Peyer's patch (tissue), 4 donors: Measurements from ENCODE around the gene RALGPS1.
"Not testable (repeated sequence)": the region's sequence is repeated elsewhere in the genome, so short reads cannot be mapped to it uniquely, and the experiment has no call there.

Source experiments
- POLR2A ChIP-seq, 2 donors: fragments of 450-650 bp; IDR thresholded peaks; one replicate each; pipeline ENCODE4 v1.5.1; 2017; ENCODE audit warnings: antibody characterized with exemption in 2 of 2, mild to moderate bottlenecking in 2 of 2, moderate library complexity in 2 of 2
- TF ChIP-seq, protein P1 (sequence below), 6 experiments: fragments of 450-650 bp in 4 of 6; fragments of 200-600 bp in 2 of 6; sonication (generic) in 1 of 6; IDR thresholded peaks; one replicate each; pipeline ENCODE4 v1.5.1; 2017 to 2019; ENCODE audit warnings: antibody characterized with exemption in 6 of 6, mild to moderate bottlenecking in 3 of 6, moderate library complexity in 1 of 6

- TF ChIP-seq, protein P1, sequence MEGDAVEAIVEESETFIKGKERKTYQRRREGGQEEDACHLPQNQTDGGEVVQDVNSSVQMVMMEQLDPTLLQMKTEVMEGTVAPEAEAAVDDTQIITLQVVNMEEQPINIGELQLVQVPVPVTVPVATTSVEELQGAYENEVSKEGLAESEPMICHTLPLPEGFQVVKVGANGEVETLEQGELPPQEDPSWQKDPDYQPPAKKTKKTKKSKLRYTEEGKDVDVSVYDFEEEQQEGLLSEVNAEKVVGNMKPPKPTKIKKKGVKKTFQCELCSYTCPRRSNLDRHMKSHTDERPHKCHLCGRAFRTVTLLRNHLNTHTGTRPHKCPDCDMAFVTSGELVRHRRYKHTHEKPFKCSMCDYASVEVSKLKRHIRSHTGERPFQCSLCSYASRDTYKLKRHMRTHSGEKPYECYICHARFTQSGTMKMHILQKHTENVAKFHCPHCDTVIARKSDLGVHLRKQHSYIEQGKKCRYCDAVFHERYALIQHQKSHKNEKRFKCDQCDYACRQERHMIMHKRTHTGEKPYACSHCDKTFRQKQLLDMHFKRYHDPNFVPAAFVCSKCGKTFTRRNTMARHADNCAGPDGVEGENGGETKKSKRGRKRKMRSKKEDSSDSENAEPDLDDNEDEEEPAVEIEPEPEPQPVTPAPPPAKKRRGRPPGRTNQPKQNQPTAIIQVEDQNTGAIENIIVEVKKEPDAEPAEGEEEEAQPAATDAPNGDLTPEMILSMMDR (IDR thresholded peaks at IDR 0.05) = not testable (repeated sequence)
- TF ChIP-seq POLR2A (IDR thresholded peaks at IDR 0.05) = not testable (repeated sequence)
Measured at GRCh38 chr9:127146841-127147240, 232.3 kb downstream of the RALGPS1 start.
